Astrocyte (in vitro differentiated cells and primary cell): ENCODE measurements around the gene PLB1. TPM values are rescaled to one million over a fixed set of nuclear protein-coding genes. Genes with fewer than 3 reads are reported as not detected.

Source experiments
- DNase-seq: peaks from one replicate; pipeline ENCODE4 v3.0.0-alpha.2; 2010; ENCODE audit warnings: low read depth
- FAIRE-seq: peaks from 2 replicates; lab custom pipeline; 2011; peaks lifted over from hg19 to GRCh38; lab: Jason Lieb, UNC
- H2AFZ ChIP-seq: 2 replicates; pipeline ENCODE4 v1.6.0; 2012; ENCODE audit warnings: low read depth, low read length, inconsistent platforms
- H3K27ac ChIP-seq: 2 replicates; pipeline ENCODE4 v1.5.1; 2011; ENCODE audit warnings: low read depth, low read length, inconsistent platforms
- H3K27me3 ChIP-seq: 2 replicates; pipeline ENCODE4 v1.6.0; 2011; ENCODE audit warnings: low read length, inconsistent platforms; ENCODE audit not compliant: insufficient read depth
- H3K36me3 ChIP-seq: 2 replicates; pipeline ENCODE4 v1.5.1; 2011; ENCODE audit warnings: low read length, inconsistent platforms; ENCODE audit not compliant: insufficient read depth
- H3K4me1 ChIP-seq: 2 replicates; pipeline ENCODE4 v1.5.1; 2011; ENCODE audit warnings: low read length, inconsistent platforms; ENCODE audit not compliant: insufficient read depth
- H3K4me2 ChIP-seq: 2 replicates; pipeline ENCODE4 v1.6.0; 2012; ENCODE audit warnings: low read length, inconsistent platforms
- H3K4me3 ChIP-seq: 2 replicates; pipeline ENCODE4 v1.5.1; 2011; ENCODE audit warnings: low read depth, mild to moderate bottlenecking, low read length, inconsistent platforms; ENCODE audit not compliant: insufficient read depth
- H3K79me2 ChIP-seq: 2 replicates; pipeline ENCODE4 v1.6.0; 2012; ENCODE audit warnings: mild to moderate bottlenecking, low read length, inconsistent platforms; ENCODE audit not compliant: insufficient read depth
- H3K9ac ChIP-seq: 2 replicates; pipeline ENCODE4 v1.6.0; 2012; ENCODE audit warnings: mild to moderate bottlenecking, low read length, inconsistent platforms
- H3K9me3 ChIP-seq: 2 replicates; pipeline ENCODE4 v1.5.1; 2012; ENCODE audit warnings: low read depth, mild to moderate bottlenecking, low read length, inconsistent platforms; ENCODE audit not compliant: insufficient read depth
- H4K20me1 ChIP-seq: 2 replicates; pipeline ENCODE4 v1.6.0; 2012; ENCODE audit warnings: low read length, inconsistent platforms; ENCODE audit not compliant: insufficient read depth
- H3K27ac Mint-ChIP-seq: one replicate; pipeline ENCODE4 v1.8.0; 2021; ENCODE audit warnings: mild to moderate bottlenecking, mixed read lengths; ENCODE audit not compliant: unreplicated experiment
- H3K27me3 Mint-ChIP-seq: one replicate; pipeline ENCODE4 v1.8.0; 2021; ENCODE audit warnings: low read depth, mixed read lengths; ENCODE audit not compliant: unreplicated experiment
- H3K36me3 Mint-ChIP-seq: one replicate; pipeline ENCODE4 v1.8.0; 2021; ENCODE audit warnings: low read depth, mixed read lengths; ENCODE audit not compliant: unreplicated experiment
- H3K4me1 Mint-ChIP-seq: one replicate; pipeline ENCODE4 v1.8.0; 2021; ENCODE audit warnings: low read depth, mixed read lengths; ENCODE audit not compliant: unreplicated experiment
- H3K4me3 Mint-ChIP-seq: one replicate; pipeline ENCODE4 v1.8.0; 2021; ENCODE audit warnings: mild to moderate bottlenecking, moderate library complexity, mixed read lengths; ENCODE audit not compliant: unreplicated experiment
- H3K9me3 Mint-ChIP-seq: one replicate; pipeline ENCODE4 v1.8.0; 2021; ENCODE audit warnings: mild to moderate bottlenecking, mixed read lengths; ENCODE audit not compliant: unreplicated experiment
- CTCF ChIP-seq: IDR thresholded peaks from 2 replicates; pipeline ENCODE4 v1.5.1; 2011; ENCODE audit warnings: low read depth, mild to moderate bottlenecking, inconsistent platforms, low read length, moderate library complexity; ENCODE audit not compliant: insufficient read depth
- EZH2 ChIP-seq: IDR thresholded peaks from 2 replicates; pipeline ENCODE4 v1.6.1; 2012; ENCODE audit warnings: mild to moderate bottlenecking, low read length, inconsistent platforms; ENCODE audit not compliant: insufficient read depth
- total RNA-seq: library from RNA; stranded (reverse); gene quantifications from 2 replicates; pipeline ENCODE4 v1.2.1, GENCODE V29; 2021

Gene PLB1
- total RNA-seq, 1 donor from 2014 or later = 0.98 TPM

- no peak for TF ChIP-seq EZH2
- TF ChIP-seq CTCF = no peak
- Histone ChIP-seq H3K79me2 (no peaks in the 10 kb centered on the region), H3K36me3 (no peaks in the 10 kb centered on the region), H3K27ac (no peak overlapping the region), H3K4me1 (no peaks in the 10 kb centered on the region), H3K9me3 (no peaks in the 10 kb centered on the region), H3K4me3 (no peak overlapping the region), H2AFZ (no peak overlapping the region), H3K9ac (no peak overlapping the region), H3K4me2 (no peak overlapping the region), H4K20me1 (no peaks in the 10 kb centered on the region), H3K27me3 (no peaks in the 10 kb centered on the region)
- H3K4me1 Mint-ChIP-seq = peaks cover 6% of the 10 kb centered on the region
- H3K27me3 Mint-ChIP-seq = no peaks in the 10 kb centered on the region
- peaks cover 5% of the 10 kb centered on the region for H3K9me3 Mint-ChIP-seq
- FAIRE-seq (no peak), DNase-seq (no peak)
- no peak overlapping the region for H3K27ac Mint-ChIP-seq
- H3K4me3 Mint-ChIP-seq = no peak overlapping the region
- H3K36me3 Mint-ChIP-seq = peaks cover 2% of the 10 kb centered on the region
These were observed 33.7 kb upstream of the PLB1 start for GRCh38 chr2:28462122-28462521.

GRCh38 chr2:28463211-28463816 is 32.5 kb upstream of the PLB1 start:
- DNase-seq (no peak), FAIRE-seq (no peak)
- Histone ChIP-seq H3K4me1 (no peaks in the 10 kb centered on the region), H3K27me3 (no peaks in the 10 kb centered on the region), H3K9me3 (no peaks in the 10 kb centered on the region), H3K9ac (no peak overlapping the region), H3K4me2 (no peak overlapping the region), H3K27ac (no peak overlapping the region), H3K36me3 (no peaks in the 10 kb centered on the region), H3K4me3 (no peak overlapping the region), H4K20me1 (no peaks in the 10 kb centered on the region), H2AFZ (no peak overlapping the region), H3K79me2 (no peaks in the 10 kb centered on the region)
- Mint-ChIP-seq H3K27ac (no peak overlapping the region), H3K4me3 (no peak overlapping the region), H3K9me3 (peaks cover 5% of the 10 kb centered on the region), H3K36me3 (peaks cover 3% of the 10 kb centered on the region), H3K4me1 (peaks cover 6% of the 10 kb centered on the region), H3K27me3 (peaks cover 1% of the 10 kb centered on the region)
- TF ChIP-seq EZH2 = no peak
- TF ChIP-seq CTCF = no peak

- H3K9me3 Mint-ChIP-seq = peaks cover 5% of the 10 kb centered on the region
- Histone ChIP-seq H3K4me3 (no peak overlapping the region), H3K36me3 (no peaks in the 10 kb centered on the region), H3K27me3 (no peaks in the 10 kb centered on the region), H3K9me3 (no peaks in the 10 kb centered on the region), H4K20me1 (no peaks in the 10 kb centered on the region), H3K4me1 (no peaks in the 10 kb centered on the region), H3K27ac (no peak overlapping the region), H2AFZ (no peak overlapping the region), H3K9ac (no peak overlapping the region), H3K79me2 (no peaks in the 10 kb centered on the region), H3K4me2 (no peak overlapping the region)
- H3K27ac Mint-ChIP-seq = no peak overlapping the region
- H3K4me1 Mint-ChIP-seq = peaks cover 6% of the 10 kb centered on the region
- DNase-seq (peak; percentile 34), FAIRE-seq (no peak)
- H3K27me3 Mint-ChIP-seq = peaks cover 5% of the 10 kb centered on the region
- H3K4me3 Mint-ChIP-seq = no peak overlapping the region
- peaks cover 3% of the 10 kb centered on the region for H3K36me3 Mint-ChIP-seq
- no peak for TF ChIP-seq CTCF
These were observed 32.0 kb upstream of the PLB1 start for GRCh38 chr2:28463893-28464292.
